Measurements from ENCODE around the gene RECK. TPM values are rescaled to one million over a fixed set of nuclear protein-coding genes. Genes with fewer than 3 reads are reported as not detected.

The RECK gene
- total and polyA plus RNA-seq, 2 experiments from 2014 or later, result 8.1 to 11.6 TPM

DNA sequence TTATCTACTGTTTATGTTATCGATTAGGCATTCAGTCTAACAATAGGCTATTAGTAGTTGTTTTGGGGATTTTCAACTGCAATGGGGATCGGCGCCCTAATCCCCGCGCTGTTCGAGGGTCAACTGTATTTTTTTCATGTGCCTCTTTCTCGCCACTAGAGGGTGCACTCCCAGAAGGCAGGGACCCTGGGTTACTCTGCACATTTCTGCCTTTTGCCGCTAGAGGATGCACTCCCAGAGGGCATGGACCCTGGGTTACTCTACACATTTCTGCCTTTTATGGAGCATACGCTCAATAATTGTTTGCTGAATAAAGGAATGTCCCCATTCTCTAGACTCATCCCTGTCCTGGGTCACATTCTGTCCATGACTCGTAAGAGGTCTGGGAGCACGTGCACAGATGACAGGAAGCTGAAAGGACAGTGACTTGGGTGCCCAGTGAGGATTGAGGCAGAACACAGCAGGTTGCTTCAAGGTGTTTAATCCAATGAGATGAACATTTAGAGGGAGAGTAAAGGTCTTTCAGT, 27.9 kb upstream of the RECK start:
- no peaks in the 10 kb centered on the region for H3K36me3 ChIP-seq (ENCODE audit: insufficient read depth)
- no peaks in the 10 kb centered on the region for H4K20me1 ChIP-seq (replicated peaks; ENCODE audit: insufficient read depth)
- DNase-seq (ENCODE audit: low spot score), result peak; percentile 93
- H2AFZ ChIP-seq, result peak overlapping the region; percentile 87
- H3K27ac Mint-ChIP-seq, result no peak overlapping the region
- H3K27ac ChIP-seq (ENCODE audit: low read depth), result no peak overlapping the region
- ATAC-seq, result peak; percentile 99
- peaks cover 5% of the 10 kb centered on the region for H3K27me3 Mint-ChIP-seq (ENCODE audit: insufficient read depth, low read depth, poor library complexity)
- H3K27me3 ChIP-seq (ENCODE audit: insufficient read depth), result no peaks in the 10 kb centered on the region
- H3K9me3 Mint-ChIP-seq, result peaks cover 8% of the 10 kb centered on the region; the same call in 2 of the 3 replicates
- no peak overlapping the region for H3K4me2 ChIP-seq
- H3K36me3 Mint-ChIP-seq (ENCODE audit: low read depth), result no peaks in the 10 kb centered on the region
- H3K4me3 Mint-ChIP-seq, result no peak overlapping the region
- peaks cover 10% of the 10 kb centered on the region; the same call in 1 of the 2 replicates for H3K9me2 ChIP-seq (ENCODE audit: insufficient read depth)
- H3K4me1 ChIP-seq (ENCODE audit: insufficient read depth), result no peaks in the 10 kb centered on the region
- H3F3A ChIP-seq (replicated peaks; ENCODE audit: low read depth), result no peaks in the 10 kb centered on the region
- TF ChIP-seq POLR2AphosphoS5 (IDR thresholded peaks at IDR 0.05; ENCODE audit: low read depth) (no peak), EZH2 (IDR thresholded peaks at IDR 0.05; ENCODE audit: low read depth, unreplicated experiment) (no peak)
- TF ChIP-seq, protein P1, sequence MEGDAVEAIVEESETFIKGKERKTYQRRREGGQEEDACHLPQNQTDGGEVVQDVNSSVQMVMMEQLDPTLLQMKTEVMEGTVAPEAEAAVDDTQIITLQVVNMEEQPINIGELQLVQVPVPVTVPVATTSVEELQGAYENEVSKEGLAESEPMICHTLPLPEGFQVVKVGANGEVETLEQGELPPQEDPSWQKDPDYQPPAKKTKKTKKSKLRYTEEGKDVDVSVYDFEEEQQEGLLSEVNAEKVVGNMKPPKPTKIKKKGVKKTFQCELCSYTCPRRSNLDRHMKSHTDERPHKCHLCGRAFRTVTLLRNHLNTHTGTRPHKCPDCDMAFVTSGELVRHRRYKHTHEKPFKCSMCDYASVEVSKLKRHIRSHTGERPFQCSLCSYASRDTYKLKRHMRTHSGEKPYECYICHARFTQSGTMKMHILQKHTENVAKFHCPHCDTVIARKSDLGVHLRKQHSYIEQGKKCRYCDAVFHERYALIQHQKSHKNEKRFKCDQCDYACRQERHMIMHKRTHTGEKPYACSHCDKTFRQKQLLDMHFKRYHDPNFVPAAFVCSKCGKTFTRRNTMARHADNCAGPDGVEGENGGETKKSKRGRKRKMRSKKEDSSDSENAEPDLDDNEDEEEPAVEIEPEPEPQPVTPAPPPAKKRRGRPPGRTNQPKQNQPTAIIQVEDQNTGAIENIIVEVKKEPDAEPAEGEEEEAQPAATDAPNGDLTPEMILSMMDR (conservative IDR thresholded peaks at IDR 0.05; ENCODE audit: low read depth in 2 of 2), result peak; percentile 100
- TF ChIP-seq, protein P2, sequence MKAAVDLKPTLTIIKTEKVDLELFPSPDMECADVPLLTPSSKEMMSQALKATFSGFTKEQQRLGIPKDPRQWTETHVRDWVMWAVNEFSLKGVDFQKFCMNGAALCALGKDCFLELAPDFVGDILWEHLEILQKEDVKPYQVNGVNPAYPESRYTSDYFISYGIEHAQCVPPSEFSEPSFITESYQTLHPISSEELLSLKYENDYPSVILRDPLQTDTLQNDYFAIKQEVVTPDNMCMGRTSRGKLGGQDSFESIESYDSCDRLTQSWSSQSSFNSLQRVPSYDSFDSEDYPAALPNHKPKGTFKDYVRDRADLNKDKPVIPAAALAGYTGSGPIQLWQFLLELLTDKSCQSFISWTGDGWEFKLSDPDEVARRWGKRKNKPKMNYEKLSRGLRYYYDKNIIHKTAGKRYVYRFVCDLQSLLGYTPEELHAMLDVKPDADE (IDR thresholded peaks at IDR 0.05), result no peak
- TF ChIP-seq, protein P3, sequence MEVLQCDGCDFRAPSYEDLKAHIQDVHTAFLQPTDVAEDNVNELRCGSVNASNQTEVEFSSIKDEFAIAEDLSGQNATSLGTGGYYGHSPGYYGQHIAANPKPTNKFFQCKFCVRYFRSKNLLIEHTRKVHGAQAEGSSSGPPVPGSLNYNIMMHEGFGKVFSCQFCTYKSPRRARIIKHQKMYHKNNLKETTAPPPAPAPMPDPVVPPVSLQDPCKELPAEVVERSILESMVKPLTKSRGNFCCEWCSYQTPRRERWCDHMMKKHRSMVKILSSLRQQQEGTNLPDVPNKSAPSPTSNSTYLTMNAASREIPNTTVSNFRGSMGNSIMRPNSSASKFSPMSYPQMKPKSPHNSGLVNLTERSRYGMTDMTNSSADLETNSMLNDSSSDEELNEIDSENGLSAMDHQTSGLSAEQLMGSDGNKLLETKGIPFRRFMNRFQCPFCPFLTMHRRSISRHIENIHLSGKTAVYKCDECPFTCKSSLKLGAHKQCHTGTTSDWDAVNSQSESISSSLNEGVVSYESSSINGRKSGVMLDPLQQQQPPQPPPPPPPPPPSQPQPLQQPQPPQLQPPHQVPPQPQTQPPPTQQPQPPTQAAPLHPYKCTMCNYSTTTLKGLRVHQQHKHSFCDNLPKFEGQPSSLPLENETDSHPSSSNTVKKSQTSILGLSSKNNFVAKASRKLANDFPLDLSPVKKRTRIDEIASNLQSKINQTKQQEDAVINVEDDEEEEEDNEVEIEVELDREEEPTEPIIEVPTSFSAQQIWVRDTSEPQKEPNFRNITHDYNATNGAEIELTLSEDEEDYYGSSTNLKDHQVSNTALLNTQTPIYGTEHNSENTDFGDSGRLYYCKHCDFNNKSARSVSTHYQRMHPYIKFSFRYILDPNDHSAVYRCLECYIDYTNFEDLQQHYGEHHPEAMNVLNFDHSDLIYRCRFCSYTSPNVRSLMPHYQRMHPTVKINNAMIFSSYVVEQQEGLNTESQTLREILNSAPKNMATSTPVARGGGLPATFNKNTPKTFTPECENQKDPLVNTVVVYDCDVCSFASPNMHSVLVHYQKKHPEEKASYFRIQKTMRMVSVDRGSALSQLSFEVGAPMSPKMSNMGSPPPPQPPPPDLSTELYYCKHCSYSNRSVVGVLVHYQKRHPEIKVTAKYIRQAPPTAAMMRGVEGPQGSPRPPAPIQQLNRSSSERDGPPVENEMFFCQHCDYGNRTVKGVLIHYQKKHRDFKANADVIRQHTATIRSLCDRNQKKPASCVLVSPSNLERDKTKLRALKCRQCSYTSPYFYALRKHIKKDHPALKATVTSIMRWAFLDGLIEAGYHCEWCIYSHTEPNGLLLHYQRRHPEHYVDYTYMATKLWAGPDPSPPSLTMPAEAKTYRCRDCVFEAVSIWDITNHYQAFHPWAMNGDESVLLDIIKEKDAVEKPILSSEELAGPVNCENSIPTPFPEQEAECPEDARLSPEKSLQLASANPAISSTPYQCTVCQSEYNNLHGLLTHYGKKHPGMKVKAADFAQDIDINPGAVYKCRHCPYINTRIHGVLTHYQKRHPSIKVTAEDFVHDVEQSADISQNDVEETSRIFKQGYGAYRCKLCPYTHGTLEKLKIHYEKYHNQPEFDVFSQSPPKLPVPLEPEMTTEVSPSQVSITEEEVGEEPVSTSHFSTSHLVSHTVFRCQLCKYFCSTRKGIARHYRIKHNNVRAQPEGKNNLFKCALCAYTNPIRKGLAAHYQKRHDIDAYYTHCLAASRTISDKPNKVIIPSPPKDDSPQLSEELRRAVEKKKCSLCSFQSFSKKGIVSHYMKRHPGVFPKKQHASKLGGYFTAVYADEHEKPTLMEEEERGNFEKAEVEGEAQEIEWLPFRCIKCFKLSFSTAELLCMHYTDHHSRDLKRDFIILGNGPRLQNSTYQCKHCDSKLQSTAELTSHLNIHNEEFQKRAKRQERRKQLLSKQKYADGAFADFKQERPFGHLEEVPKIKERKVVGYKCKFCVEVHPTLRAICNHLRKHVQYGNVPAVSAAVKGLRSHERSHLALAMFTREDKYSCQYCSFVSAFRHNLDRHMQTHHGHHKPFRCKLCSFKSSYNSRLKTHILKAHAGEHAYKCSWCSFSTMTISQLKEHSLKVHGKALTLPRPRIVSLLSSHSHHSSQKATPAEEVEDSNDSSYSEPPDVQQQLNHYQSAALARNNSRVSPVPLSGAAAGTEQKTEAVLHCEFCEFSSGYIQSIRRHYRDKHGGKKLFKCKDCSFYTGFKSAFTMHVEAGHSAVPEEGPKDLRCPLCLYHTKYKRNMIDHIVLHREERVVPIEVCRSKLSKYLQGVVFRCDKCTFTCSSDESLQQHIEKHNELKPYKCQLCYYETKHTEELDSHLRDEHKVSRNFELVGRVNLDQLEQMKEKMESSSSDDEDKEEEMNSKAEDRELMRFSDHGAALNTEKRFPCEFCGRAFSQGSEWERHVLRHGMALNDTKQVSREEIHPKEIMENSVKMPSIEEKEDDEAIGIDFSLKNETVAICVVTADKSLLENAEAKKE (CRISPR knock-in tag; IDR thresholded peaks at IDR 0.05), result no peak
- H3K4me3 ChIP-seq, result no peak overlapping the region
- H3K79me2 ChIP-seq (replicated peaks; ENCODE audit: insufficient read depth), result no peaks in the 10 kb centered on the region
- no peaks in the 10 kb centered on the region for H3K4me1 Mint-ChIP-seq
